ENCODE data around the gene FXYD1. TPM values are rescaled to one million over a fixed set of nuclear protein-coding genes. Genes with fewer than 3 reads are reported as not detected.
A peak's percentile ranks its signal among the peaks of the same experiment; 100 is the strongest.

FXYD1 gene
- total and polyA plus RNA-seq, 8 donors: 7.5 to 193 (median 24.0) TPM; not detected in 1

DNA sequence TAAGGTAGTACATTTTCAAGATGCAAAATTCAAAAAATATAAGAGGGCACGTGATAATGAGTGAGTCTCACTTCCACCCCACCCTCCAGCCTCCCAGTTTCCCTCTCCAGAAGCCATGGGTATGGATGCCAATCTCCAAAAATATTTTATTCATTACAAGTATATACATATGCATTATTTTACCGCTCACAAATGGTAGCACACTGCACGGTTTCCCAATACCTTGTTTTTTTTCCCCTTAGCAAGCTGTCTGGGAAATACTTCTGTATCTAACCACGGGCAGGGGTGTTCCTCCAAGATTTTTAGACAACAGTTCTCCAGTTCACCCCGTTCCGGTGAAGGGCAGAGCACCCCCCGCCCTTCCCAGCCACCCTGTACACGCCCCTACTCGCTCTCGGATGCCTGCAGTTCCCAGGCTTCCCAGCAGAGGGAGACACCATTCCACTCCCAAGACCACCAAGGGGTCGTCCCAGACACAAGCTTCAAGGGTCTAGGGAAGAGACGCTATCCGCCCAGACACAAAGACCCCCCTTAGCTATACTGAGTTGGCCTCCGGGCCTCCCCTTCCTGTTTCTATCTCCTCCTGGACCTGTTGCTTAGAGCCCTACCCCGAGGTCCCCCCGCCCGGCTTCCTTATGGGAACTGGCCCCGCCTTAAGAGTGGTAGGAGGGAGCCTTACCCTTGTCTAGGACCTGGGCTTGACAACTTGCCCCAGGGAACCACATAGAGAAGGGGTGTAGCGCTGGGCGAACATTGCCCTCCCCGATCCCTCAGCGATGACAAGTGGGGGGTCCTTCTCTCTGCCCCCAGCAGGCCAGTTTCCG, 24.1 kb upstream of the FXYD1 start:
- H3K27me3 ChIP-seq: peaks cover 0 to 12% (median 0%) of the 10 kb centered on the region in 3 donors
- intact Hi-C loops (cut with DNase I; ENCODE audit: low total_unique reads): no loop called here
- H3K36me3 ChIP-seq: no peaks in the 10 kb centered on the region
- peak overlapping the region; percentile 42 to 59 (median 50) for H3K4me3 ChIP-seq
- peak in 1 of 3 donors; percentile 12 for TF ChIP-seq POLR2AphosphoS5 (IDR thresholded peaks at IDR 0.05)
- TF ChIP-seq CTCF (IDR thresholded peaks at IDR 0.05): peak in 5 of 7 experiments; percentile 90 to 98 (median 97)
- no peak for TF ChIP-seq POLR2A (IDR thresholded peaks at IDR 0.05)
- peak overlapping the region; percentile 87 to 95 (median 88) for H3K27ac ChIP-seq
- 4 to 8% (median 5%) methylated on average over 19 to 23 of the region's 23 CpGs for WGBS, 5 donors
- H3K9me3 ChIP-seq: no peaks in the 10 kb centered on the region
- H3K4me1 ChIP-seq: peaks cover 12 to 37% (median 18%) of the 10 kb centered on the region in 4 donors
- peak; percentile 80 to 94 for DNase-seq

DNA sequence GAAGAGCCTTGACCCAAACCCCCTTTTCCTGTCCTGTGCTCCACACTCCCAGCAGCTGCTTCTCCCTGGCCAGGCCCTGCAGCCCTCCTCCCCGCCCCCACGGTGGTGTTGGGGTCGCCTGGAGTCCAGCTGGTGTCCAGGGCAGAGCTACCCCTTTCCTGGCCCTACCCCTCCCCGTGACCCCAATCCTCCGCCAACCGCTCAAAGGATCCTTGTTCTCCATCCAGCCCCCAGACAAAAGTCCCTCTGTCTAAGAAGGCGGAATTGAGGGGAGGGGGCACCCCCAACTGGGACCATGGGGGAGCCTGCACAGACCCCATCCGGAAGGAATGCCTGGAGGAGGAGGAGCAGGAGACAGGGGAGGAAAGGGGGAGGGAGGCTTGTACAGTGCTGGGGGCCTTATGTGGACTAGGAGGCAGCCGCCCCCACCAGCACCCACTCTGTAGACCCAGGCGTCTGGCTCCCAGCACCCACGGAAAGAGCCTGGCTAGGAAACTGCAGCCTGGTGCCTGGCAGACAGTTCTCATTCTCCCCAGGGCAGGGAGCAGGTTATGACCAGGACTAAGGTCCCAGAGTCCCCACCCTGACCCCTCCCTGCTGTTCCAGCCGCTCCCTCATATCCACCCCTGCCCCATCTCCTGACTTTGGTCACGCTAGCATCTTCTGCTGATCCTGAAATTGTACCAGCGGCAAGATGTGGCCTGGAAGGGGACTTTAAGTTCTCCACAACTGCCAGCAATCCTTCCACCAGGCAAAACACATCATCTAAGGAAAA, 23.3 kb upstream of the FXYD1 start, which contains the start of gene FXYD3:
FXYD3 (plus strand) TSS at position 647 of the 775 bp plus-strand sequence. CDS start 3,554 bp downstream, outside the sequence.
- Histone ChIP-seq H3K4me1 (peaks cover 16 to 45% (median 20%) of the 10 kb centered on the region in 4 donors), H3K36me3 (no peaks in the 10 kb centered on the region), H3K27ac (peak within 1 kb of the TSS; percentile 87 to 95 (median 88)), H3K27me3 (peaks cover 0 to 9% (median 0%) of the 10 kb centered on the region in 3 donors), H3K9me3 (no peaks in the 10 kb centered on the region), H3K4me3 (peak within 1 kb of the TSS; percentile 42 to 59 (median 50))
- peak; percentile 57 to 77 for DNase-seq
- TF ChIP-seq CTCF (IDR thresholded peaks at IDR 0.05) (no peak), POLR2AphosphoS5 (IDR thresholded peaks at IDR 0.05) (peak in 1 of 3 donors; percentile 49), POLR2A (IDR thresholded peaks at IDR 0.05) (no peak), EP300 (IDR thresholded peaks at IDR 0.05) (no peak)
- intact Hi-C loops (cut with DNase I; ENCODE audit: low total_unique reads): no loop called here
- WGBS, 5 donors: 30 to 49% (median 34%) methylated on average over 13 to 14 of the region's 14 CpGs

DNA sequence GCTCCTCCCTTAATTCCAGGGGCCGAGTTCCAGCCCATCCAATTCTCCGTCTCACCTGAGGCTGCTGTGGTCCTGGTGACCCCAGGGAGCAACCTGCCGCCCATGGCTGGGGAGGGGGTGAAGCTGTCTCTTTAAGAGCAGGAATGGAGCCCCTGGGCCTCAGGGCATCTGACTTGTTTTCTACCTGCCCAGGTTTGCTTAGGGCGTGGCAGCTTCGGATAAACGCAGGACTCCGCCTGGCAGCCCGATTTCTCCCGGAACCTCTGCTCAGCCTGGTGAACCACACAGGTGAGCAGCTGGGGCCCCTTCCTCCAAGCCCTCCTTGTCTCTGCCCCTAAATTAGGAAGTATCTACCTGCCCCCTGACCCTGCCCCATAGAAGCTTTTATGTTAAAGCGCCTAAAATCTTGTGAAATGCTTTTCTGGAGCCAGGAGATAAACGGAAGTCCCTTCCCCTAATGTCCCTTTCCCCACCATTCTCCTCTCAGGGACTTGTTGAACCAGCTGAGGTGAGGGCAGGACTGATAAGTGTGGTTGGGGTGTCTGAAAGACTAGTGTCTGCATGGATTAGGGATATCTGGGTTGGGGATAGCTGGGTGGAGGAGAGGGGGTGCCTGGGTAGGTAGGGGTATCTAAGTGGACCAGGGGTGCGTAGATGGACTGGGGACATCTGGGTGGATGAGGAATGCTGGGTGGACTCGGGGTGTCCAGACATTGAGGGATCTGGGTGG, 22.4 kb upstream of the FXYD1 start:
- 30 to 46% (median 37%) methylated on average over 13 of the region's 13 CpGs for WGBS, 5 donors
- peak overlapping the region; percentile 87 to 95 (median 88) for H3K27ac ChIP-seq
- peak; percentile 85 to 90 for DNase-seq

More for the DNA sequence above, 22.4 kb upstream of the FXYD1 start:
- Histone ChIP-seq H3K4me1 (peaks cover 16 to 54% (median 28%) of the 10 kb centered on the region in 4 donors), H3K27me3 (peaks cover 0 to 5% (median 0%) of the 10 kb centered on the region in 3 donors), H3K4me3 (peak overlapping the region; percentile 42 to 59 (median 50)), H3K9me3 (no peaks in the 10 kb centered on the region), H3K36me3 (peaks cover 0 to 5% (median 0%) of the 10 kb centered on the region in 4 donors)
- intact Hi-C loops (cut with DNase I; ENCODE audit: low total_unique reads): no loop called here
- peak in 2 of 3 donors; percentile 67 to 85 for TF ChIP-seq POLR2AphosphoS5 (IDR thresholded peaks at IDR 0.05)
- TF ChIP-seq POLR2A (IDR thresholded peaks at IDR 0.05): peak in 1 of 4 donors; percentile 32
- TF ChIP-seq EP300 (IDR thresholded peaks at IDR 0.05): no peak
- TF ChIP-seq CTCF (IDR thresholded peaks at IDR 0.05): no peak
